ENCODE measurements around the gene CAPN14.

CAPN14 gene

DNA sequence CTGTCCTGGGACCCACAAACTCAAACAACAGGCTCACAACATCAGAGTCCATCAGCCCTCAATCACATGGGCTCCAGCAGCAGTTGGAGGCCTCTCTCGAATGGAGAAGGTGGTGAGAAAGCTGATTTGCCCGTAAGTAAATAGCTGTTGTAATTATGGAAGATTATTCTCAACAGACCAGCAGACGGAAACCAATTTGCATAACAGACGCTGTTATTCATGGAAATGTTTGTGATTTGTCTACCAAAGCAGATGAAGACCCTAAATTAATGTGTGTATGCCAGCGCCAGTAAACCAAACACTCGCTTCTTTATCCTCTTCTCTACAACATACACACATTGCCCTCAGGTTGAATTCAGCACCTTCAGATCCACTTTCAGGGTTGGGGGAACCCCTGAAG is 55.7 kb downstream of the CAPN14 start:
- H3K27ac ChIP-seq = no peak overlapping the region
- no peak for TF ChIP-seq ZFX (IDR thresholded peaks at IDR 0.05; ENCODE audit: borderline replicate concordance)
- TF ChIP-seq, protein P1, sequence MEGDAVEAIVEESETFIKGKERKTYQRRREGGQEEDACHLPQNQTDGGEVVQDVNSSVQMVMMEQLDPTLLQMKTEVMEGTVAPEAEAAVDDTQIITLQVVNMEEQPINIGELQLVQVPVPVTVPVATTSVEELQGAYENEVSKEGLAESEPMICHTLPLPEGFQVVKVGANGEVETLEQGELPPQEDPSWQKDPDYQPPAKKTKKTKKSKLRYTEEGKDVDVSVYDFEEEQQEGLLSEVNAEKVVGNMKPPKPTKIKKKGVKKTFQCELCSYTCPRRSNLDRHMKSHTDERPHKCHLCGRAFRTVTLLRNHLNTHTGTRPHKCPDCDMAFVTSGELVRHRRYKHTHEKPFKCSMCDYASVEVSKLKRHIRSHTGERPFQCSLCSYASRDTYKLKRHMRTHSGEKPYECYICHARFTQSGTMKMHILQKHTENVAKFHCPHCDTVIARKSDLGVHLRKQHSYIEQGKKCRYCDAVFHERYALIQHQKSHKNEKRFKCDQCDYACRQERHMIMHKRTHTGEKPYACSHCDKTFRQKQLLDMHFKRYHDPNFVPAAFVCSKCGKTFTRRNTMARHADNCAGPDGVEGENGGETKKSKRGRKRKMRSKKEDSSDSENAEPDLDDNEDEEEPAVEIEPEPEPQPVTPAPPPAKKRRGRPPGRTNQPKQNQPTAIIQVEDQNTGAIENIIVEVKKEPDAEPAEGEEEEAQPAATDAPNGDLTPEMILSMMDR (IDR thresholded peaks at IDR 0.05) = no peak

DNA sequence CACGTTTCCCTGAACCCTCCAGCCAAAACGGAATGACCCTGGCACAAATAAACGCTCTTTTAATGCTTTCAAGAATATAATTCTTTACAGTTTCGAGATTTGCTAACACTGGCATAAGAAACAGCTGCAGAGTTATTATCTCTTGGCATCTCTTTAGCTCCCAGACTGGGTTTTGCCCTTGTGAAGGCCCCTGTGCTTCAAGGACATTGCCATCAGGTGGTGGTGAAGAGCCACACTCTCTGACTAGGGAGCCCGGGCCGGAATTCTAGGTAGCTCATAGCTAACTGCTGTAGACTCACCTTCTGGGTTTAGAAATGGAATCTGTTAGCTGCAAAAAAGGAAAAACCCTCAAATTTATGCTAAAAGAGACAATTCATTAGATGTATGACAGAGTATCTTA is 65.8 kb downstream of the CAPN14 start:
- TF ChIP-seq, protein P1 (IDR thresholded peaks at IDR 0.05) = 0 out of 2 replicates have a peak, but pooled peaks have one; percentile 9
- no peak for TF ChIP-seq ZFX (IDR thresholded peaks at IDR 0.05; ENCODE audit: borderline replicate concordance)

DNA sequence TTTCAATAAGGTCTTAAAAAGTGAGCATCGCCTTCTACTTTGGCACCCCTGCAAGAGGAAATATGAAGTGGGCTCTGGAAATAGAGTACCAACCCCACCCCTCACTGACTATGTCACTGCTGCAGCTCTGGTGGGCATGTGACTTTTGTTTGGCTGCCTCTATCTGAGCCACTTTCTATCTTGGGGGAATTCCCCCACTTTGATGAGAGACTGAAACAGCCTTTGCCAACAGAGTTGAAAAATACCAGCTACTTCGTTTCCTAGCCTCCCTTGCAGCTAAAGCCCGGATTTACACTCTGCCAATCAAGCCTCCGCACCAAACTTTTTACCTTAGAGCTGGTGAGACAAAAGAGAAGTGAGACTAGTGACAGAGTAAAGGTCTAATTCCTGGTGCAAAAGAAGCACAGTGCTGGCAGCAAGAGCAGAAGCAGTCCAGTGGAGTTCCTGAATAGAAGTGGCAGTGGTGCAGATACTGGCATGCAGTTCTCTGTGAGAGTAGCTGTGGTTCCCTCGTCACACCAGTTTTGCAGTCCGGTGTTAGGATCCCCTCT is 67.1 kb downstream of the CAPN14 start:
- TF ChIP-seq, protein P1 (IDR thresholded peaks at IDR 0.05) = no peak
- no peak for TF ChIP-seq ZFX (IDR thresholded peaks at IDR 0.05; ENCODE audit: borderline replicate concordance)
- H3K27ac ChIP-seq = no peak overlapping the region

More for the DNA sequence above, 65.8 kb downstream of the CAPN14 start:
- no peak overlapping the region for H3K27ac ChIP-seq

DNA sequence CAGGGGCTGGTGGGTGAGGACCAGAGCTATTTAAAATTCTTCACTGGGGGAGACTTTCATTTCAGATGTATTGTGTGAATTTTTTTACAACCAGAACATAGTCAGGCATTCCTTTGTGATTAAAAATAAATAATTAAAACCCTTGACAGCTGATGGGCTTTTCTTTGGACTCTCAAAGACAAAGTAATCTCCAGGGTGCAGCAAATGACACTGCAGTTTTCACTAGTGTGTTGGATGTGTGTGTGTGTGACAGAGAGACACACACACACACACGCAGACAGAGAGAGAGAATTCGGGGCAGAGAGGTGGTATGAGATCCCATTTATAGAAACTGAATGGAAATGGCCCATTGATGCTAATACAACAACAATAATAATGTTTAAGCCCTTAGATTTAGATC is 68.8 kb downstream of the CAPN14 start:
- H3K27ac ChIP-seq = no peak overlapping the region
- TF ChIP-seq, protein P1 (IDR thresholded peaks at IDR 0.05) = no peak
- no peak for TF ChIP-seq ZFX (IDR thresholded peaks at IDR 0.05; ENCODE audit: borderline replicate concordance)

DNA sequence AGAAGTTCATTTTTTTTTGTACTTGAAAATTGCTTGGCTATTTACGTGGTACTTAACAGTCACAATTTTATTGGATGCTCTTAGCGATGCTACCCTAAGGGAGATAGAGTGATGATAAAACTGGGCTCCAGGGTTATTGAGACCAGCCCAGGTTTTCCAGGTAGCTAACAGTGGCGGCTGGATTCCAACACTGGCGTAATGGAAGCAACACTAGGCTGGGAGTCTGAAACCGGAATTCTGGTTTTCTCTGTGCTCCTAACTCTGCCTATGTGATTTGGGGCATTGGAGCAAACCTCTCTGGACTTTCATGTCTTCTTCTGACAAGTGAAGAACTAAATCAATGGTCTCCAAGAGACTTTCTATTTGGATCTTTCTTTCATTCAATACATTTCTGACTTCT is 69.7 kb downstream of the CAPN14 start:
- no peak for TF ChIP-seq ZFX (IDR thresholded peaks at IDR 0.05; ENCODE audit: borderline replicate concordance)
- TF ChIP-seq, protein P1 (IDR thresholded peaks at IDR 0.05) = no peak

DNA sequence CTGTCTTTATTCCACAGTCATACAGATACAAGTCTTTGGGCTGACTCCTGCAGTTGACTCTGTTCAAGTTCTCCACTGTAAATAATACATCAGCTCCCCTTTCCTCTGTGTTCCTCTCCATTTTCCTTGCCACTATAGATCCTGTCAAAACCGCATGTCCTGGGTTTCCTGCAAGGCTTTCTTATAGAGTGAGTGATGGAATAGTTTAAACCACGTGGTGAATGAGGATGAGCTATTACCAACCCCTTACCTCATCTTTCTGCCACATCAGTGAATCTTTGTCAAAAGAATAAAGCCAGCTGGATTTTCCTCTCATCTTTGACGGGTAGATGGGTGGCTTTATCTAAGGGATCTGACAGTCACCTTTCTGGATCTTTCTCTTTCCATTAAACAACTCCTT is 75.2 kb downstream of the CAPN14 start:
- no peak overlapping the region for H3K27ac ChIP-seq
- no peak for TF ChIP-seq ZFX (IDR thresholded peaks at IDR 0.05; ENCODE audit: borderline replicate concordance)
- TF ChIP-seq, protein P1 (IDR thresholded peaks at IDR 0.05) = no peak

More for the DNA sequence above, 69.7 kb downstream of the CAPN14 start:
- H3K27ac ChIP-seq = no peak overlapping the region

DNA sequence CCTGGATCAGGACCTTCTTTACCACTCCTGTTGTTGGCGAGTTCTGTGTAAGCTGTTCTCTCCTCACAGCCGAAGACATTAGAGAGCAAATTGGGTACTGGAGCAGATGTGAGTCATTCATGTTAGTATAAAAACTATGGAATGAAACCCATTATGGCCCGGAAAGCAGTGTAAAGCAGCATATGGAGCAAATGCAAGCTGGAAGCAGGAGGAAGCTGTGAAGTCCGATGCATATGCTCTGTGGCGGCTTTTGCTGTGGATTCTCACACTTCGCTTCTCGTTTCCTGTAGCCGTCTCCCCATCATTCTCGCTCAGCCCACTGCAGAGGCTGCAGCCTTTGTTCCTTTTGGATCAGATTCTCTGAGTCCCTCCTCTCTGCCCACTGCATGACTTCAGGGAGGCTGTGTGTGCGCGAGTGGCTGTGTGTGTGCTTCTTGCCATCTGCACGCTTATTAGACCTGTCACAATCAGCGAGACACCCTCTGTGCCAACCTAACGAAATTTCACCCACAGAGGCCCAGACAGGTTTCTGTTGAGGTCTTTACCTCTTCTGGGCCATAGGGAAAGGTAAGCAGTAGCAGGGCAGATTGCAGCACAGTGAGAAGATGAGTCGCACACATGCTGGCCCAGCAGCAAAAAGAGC is 75.8 kb downstream of the CAPN14 start:
- TF ChIP-seq, protein P1 (IDR thresholded peaks at IDR 0.05) = no peak
- no peak for TF ChIP-seq ZFX (IDR thresholded peaks at IDR 0.05; ENCODE audit: borderline replicate concordance)
- H3K27ac ChIP-seq = no peak overlapping the region

All from 22Rv1 (cell line).